Cerebellar cortex (tissue), 1 donor: ENCODE results near the gene CNOT9.

Source experiments
- DNase-seq: peaks from one replicate; pipeline ENCODE4 v3.0.0-alpha.2; 2015; ENCODE audit warnings: low spot score

Gene CNOT9

GRCh38 chr2:218577482-218578220, 9.0 kb downstream of the CNOT9 start:
- DNase-seq, result no peak

GRCh38 chr2:218578272-218578877, 9.7 kb downstream of the CNOT9 start:
- no peak for DNase-seq

- no peak for DNase-seq
Measured at GRCh38 chr2:218582076-218582475, 13.4 kb downstream of the CNOT9 start.

DNA sequence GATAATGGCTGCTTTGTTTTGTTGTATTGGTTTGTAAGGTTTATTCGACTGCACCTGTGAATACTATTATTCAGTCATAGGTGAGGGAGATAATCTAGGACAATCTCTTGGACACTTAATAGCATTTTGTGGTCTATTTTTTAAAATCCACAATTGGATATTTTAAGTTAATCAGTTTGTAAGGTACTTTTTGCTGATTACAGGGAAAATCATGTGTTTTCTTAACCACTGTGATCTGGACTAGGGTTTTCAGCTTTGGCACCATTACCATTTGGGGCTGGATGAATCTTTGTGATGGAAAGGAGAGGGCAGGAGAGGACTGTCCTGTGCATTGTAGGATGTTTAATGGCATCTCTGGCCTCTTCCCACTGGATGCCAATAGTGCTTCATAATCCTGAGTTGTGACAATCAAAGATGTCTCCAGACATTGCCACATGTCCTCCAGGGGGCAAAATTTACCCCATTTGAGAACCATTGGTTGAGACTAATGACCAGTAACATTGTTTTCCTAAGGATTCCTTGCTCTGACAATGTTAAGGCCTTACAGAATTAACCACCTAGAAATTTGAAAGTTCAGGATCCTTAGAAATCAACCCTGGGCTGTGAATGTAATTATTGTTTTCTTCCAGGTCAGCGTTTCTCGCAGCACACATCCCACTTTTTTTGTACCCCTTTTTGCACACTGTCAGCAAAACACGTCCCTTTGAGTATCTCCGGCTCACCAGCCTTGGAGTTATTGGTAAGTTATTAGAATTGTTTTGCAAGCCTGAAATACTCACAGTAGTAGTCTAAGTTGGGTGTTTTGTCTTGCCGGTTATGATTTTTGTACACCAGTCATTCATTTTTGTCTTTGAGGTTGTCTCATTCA, 15.6 kb downstream of the CNOT9 start:
- no peak for DNase-seq

- no peak for DNase-seq
Measured at GRCh38 chr2:218585541-218585940, 16.9 kb downstream of the CNOT9 start.

- no peak for DNase-seq
Measured at GRCh38 chr2:218605432-218605831, 36.8 kb downstream of the CNOT9 start.

GRCh38 chr2:218607436-218608115, 38.9 kb downstream of the CNOT9 start, which contains the start of gene PLCD4:
Gene PLCD4, plus strand, starts transcription at chr2:218607899. Its CDS starts 7,841 bp downstream, at chr2:218615740.
- peak; percentile 39 for DNase-seq

DNA sequence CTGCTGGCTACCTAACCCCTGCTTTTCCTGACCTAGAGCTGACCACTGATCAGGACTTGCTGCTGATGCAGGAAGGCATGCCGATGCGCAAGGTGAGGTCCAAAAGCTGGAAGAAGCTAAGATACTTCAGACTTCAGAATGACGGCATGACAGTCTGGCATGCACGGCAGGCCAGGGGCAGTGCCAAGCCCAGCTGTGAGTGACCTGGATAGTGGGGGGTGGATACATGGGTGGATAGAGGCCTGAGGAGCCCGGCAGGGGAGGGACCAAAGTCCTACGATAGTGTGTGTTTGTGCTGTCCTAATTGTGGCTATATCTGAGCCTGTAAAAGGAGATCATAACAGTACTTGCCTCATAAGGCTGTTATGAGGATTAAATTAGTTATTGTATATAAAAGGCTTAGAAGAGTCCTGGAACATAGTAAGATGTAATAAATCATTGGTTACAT, 47.3 kb downstream of the CNOT9 start:
- no peak for DNase-seq

- no peak for DNase-seq
Measured at GRCh38 chr2:218618102-218618860, 49.6 kb downstream of the CNOT9 start.

- no peak for DNase-seq
Measured at GRCh38 chr2:218621007-218621406, 52.4 kb downstream of the CNOT9 start.

- peak; percentile 29 for DNase-seq
Measured at GRCh38 chr2:218622606-218623365, 54.1 kb downstream of the CNOT9 start.

DNA sequence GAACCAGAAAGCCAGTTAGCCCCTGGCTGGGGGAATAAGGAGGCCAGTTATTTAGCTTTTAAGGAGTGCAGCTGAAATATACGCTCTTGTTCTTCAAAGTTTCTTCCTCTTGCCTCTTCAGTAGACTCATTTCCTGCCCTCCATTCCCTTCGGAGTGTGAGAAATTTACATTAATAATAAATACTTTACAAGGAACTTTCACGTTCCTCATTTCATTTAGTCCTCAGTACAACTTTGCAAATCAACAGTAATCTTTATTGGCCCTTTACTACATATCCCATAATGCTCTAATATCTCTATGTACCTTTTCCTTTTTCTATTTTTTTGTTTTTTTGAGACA, 54.7 kb downstream of the CNOT9 start:
- DNase-seq, result no peak

DNA sequence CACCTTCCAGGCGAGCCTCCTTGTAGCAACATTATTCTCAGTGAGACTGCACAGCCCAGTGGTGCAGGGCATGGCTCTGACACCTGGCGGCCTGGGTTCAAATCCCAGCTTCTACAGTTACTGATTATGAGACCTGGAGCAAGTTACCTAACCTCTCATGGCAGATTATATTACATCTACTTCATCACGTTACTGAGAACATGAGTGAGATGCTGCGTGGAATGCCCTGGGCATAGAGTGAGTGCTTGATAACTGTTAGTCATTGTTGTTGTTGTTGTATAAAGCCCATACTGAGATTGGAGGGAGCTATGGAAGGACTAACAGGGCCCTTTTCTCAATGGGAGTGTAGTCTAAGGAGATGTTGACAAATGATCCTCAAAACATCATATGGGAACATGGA, 57.7 kb downstream of the CNOT9 start:
- no peak for DNase-seq

DNA sequence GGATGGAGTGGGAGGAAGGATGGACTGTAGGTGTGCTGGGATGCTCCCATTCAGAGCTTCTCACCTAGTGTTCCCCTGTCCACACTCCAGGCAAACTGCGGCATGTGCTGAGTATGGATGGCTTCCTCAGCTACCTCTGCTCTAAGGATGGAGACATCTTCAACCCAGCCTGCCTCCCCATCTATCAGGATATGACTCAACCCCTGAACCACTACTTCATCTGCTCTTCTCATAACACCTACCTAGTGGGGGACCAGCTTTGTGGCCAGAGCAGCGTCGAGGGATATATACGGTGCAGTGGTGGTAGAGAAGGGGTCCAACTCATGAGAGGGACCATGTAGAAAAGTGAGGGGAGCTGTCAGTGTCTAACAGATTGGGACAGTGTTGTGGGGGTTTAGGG, 59.3 kb downstream of the CNOT9 start:
- no peak for DNase-seq

- no peak for DNase-seq
Measured at GRCh38 chr2:218631837-218632236, 63.2 kb downstream of the CNOT9 start.

DNA sequence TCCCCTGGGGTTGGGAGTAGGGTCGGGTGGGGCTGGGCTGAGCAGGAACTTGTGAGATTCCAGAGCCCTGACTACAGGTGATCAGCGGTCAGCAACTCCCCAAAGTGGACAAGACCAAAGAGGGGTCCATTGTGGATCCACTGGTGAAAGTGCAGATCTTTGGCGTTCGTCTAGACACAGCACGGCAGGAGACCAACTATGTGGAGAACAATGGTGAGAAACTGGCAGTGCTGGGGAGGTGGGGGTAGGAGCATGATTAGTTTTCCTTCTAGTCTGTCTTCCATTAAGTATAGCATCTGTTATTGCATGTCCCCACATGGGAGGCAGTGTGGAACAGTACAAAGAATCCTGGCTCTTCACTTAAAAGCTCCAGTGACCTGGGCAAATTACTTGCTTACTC, 67.1 kb downstream of the CNOT9 start:
- no peak for DNase-seq

DNA sequence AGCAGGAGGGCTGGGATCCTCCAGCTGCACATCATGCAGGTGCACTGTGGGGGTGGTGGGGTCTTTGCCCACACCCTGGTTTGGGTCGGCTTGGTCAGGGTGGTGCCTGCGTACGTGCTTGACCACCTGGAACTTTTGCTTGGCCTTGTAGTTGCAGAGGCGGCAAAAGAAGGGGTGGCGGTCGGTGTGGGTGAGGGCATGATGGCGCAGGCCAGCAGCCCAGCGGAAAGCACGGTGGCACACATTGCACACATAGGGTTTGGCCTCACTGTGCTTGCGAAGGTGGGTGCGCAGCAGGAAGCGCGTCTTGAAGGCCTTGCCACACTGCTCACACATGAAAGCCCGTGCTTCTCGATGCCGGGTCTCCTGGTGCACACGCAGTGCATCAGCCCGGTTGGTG, 69.7 kb downstream of the CNOT9 start:
- DNase-seq, result no peak

- no peak for DNase-seq
Measured at GRCh38 chr2:218642121-218642656, 73.5 kb downstream of the CNOT9 start.

DNA sequence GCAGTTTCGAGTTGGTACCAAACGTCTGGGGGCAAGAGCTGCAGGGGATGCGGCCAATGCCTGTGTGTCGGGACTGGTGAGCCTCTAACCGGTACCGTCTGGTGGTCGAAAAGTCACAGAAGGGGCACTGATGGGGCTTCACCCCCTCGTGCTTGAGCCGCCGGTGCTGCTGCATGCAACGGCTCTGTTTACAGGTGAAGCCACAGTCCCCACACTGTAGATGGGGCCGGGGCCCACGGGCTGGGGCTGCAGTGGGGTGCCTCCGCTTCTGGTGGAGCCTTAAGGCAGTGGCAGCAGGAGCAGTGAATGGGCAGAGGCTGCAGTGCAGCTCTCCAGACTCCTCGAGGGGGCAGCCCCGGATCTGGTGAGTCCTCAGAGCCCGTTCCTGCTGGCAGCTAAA, 74.1 kb downstream of the CNOT9 start:
- DNase-seq, result no peak

- no peak for DNase-seq
Measured at GRCh38 chr2:218643751-218644310, 75.2 kb downstream of the CNOT9 start.
